HG02870 (cell line): ENCODE measurements around the gene RASA4B.
"Not testable (repeated sequence)": the region's sequence is repeated elsewhere in the genome, so short reads cannot be mapped to it uniquely, and the experiment has no call there.

Experiments
- ATAC-seq: cut with Tn5 transposase; IDR thresholded peaks from one replicate; pipeline ENCODE4 v1.9.1; 2021; ENCODE audit warnings: mild to moderate bottlenecking, moderate library complexity; ENCODE audit not compliant: unreplicated experiment

RASA4B gene

GRCh38 chr7:102455596-102455995 is 62.0 kb downstream of the RASA4B start:
- no peak for ATAC-seq

GRCh38 chr7:102454932-102455331 is 62.6 kb downstream of the RASA4B start:
- not testable (repeated sequence) for ATAC-seq

GRCh38 chr7:102454468-102454867 is 63.1 kb downstream of the RASA4B start:
- ATAC-seq: no peak

- no peak for ATAC-seq
Measured at GRCh38 chr7:102453319-102453718, 64.3 kb downstream of the RASA4B start.

GRCh38 chr7:102452451-102452850 is 65.1 kb downstream of the RASA4B start:
- no peak for ATAC-seq

GRCh38 chr7:102451371-102452054 is 66.1 kb downstream of the RASA4B start:
- no peak for ATAC-seq

- no peak for ATAC-seq
Measured at GRCh38 chr7:102450242-102450641, 67.3 kb downstream of the RASA4B start.

- ATAC-seq: no peak
Measured at GRCh38 chr7:102449136-102449535, 68.4 kb downstream of the RASA4B start.

GRCh38 chr7:102447311-102447710 is 70.3 kb downstream of the RASA4B start:
- ATAC-seq: no peak

- no peak for ATAC-seq
Measured at GRCh38 chr7:102446387-102447156, 71.0 kb downstream of the RASA4B start.

- no peak for ATAC-seq
Measured at GRCh38 chr7:102445674-102446071, 71.9 kb downstream of the RASA4B start.

- ATAC-seq: peak; percentile 47
Measured at GRCh38 chr7:102444961-102445673, 72.5 kb downstream of the RASA4B start.

GRCh38 chr7:102439963-102440795 is 77.4 kb downstream of the RASA4B start:
- no peak for ATAC-seq

GRCh38 chr7:102436118-102436517 is 81.5 kb downstream of the RASA4B start:
- ATAC-seq: no peak

GRCh38 chr7:102434039-102434486 is 83.5 kb downstream of the RASA4B start:
- ATAC-seq: no peak

- ATAC-seq: peak; percentile 58
Measured at GRCh38 chr7:102433219-102434038, 84.1 kb downstream of the RASA4B start, which contains the start of gene ORAI2. TSS of gene ORAI2 (plus strand) at chr7:102433575. CDS start at chr7:102438957, 5,382 bp downstream.
